HG03095 (cell line): ENCODE data around the gene METTL15.
"Not testable (repeated sequence)": the region's sequence is repeated elsewhere in the genome, so short reads cannot be mapped to it uniquely, and the experiment has no call there.

Experiments
- ATAC-seq: cut with Tn5 transposase; IDR thresholded peaks from one replicate; pipeline ENCODE4 v1.9.1; 2021; ENCODE audit warnings: moderate library complexity; ENCODE audit not compliant: unreplicated experiment

Gene METTL15, protein sequence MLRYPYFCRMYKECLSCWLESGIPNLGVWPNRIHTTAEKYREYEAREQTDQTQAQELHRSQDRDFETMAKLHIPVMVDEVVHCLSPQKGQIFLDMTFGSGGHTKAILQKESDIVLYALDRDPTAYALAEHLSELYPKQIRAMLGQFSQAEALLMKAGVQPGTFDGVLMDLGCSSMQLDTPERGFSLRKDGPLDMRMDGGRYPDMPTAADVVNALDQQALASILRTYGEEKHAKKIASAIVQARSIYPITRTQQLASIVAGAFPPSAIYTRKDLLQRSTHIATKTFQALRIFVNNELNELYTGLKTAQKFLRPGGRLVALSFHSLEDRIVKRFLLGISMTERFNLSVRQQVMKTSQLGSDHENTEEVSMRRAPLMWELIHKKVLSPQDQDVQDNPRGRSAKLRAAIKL

DNA sequence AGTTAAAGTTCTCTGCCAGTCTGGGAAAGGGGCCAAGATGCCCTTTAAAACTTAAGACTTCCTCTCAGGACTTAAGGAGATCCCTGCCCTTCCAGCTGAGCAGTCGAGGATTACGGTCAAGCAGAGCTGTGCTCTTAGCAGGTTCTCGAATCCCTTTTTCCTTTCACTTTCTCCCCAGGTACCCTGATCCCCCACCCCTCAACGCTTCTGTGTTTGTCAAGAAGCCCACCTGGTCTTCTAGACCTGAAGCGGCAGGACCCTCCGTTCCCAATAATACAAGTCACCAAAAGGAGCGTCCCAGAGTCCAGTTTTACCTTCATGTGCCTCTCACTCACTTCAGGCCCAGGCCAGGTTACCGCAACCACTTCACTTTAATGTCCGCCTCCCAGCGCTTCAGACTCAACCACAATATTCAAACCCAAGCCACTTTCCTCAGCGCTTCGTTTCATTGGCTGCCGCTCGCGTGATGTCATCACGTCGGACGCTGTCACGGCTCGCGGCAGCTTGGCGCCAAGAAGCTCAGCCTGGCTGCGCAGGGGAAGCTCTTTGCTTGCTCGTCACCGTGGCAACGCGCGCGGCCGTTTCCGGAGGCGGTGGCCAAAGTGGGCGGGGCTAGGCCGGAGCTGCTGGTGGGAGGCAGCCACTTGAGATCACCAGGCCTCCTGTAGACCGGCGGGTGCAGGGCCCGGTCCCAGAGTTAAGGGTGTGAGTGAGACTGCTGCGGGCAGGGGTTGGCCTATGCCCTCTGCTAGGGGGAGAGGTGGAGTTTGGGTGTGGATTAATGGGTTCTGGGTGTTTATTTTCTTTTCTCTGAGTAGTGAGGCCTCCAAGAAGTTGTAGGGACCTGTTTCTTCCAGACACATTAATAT is at the start of gene METTL15, which contains the start of gene KIF18A:
Gene METTL15 (plus strand): TSS at position 639 of the 869 bp plus-strand sequence. CDS start 4,947 bp downstream, outside the sequence.
Gene KIF18A (minus strand): TSS at position 407 of the 869 bp plus-strand sequence. CDS start 10,209 bp downstream, outside the sequence.
- ATAC-seq, result peak; percentile 92

DNA sequence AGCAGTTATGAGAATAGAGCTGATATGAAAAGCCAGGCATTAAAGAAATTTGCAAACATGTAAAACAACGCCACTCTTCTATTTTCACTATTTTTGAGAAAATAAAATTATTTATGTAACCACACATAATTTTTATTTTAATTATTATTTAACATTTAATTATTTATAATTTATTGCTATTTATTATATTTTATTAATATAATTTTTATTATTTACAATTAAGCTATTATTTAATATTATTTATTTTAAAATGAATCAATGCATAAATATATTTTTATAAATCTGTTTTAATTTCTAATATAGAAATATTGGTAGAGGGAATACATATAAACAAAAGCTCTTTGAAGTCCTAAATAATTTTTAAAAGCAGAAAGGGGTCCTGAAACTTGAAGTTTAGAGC is 36.9 kb upstream of the METTL15 start:
- no peak for ATAC-seq

DNA sequence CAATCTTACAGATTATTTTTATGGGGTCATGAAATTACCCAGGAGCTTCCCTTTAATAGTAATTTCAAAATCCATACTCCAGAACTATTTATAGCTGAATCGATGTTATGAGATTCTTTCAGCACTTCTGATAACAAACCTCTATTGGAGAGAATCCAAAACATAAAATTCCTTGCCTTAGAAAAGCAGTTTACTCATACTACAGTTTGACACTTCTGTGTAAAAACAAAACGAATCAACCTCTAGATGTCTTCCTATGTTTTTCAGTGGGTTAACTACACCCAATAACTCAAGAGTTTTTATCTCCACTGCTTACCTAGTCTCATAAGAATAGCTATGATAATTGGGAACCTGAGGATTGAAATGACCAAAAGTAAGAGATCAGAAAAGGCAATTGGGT is 35.9 kb upstream of the METTL15 start:
- no peak for ATAC-seq

DNA sequence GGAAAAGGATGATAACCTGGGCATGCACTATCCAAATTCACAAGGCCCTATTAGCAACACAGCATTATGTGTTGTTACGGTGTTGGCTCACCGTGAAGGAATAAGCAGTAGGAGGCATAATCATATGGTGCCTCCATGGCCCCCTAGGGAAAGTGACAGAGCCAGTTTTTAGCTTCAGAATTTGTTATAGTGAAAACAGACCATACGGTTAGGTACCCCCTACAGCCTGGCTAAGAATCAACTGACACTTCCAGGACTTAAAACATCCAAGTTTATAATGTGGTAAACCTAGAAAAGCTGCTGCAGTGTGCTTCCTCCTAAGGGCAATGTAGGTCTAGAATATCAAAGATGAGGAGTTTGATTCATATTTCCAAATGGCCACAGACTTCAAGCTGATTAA is 30.7 kb upstream of the METTL15 start:
- no peak for ATAC-seq

DNA sequence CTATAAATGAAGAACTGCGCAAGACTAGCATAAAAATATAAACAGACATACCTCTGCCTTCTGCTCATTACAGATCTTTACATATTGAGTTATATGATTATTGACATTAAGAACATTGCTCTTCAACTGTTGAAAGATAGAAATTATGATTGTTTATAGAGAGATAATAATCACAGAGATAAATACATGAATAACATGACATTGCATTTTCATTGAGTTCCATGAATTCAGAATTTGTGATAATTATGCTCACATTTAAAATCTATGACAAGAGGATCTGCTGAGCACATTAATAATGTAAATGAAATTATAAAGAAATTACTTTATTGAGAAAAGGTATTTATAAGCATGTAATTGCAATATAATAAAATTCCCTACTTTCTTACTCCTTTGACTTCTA is 25.1 kb upstream of the METTL15 start:
- ATAC-seq, result no peak

DNA sequence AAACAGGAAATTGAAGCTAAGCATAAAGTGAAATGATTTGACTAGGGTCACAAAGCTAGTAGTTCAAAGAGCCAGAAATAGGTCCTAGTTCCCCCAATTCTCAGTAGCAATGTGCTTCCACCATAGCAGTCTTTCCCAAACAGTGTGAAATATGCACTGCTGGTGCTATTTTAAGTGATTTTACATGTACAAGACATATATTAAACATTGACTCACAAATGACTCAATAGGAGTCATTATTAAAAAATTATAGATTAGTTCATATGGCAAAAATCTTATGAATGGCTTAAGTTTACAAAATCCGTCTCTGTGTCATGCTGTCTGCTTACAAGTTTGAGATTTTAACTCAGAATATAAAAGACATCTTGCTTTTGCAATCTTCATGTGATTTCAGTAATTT is 21.6 kb upstream of the METTL15 start:
- ATAC-seq, result no peak

DNA sequence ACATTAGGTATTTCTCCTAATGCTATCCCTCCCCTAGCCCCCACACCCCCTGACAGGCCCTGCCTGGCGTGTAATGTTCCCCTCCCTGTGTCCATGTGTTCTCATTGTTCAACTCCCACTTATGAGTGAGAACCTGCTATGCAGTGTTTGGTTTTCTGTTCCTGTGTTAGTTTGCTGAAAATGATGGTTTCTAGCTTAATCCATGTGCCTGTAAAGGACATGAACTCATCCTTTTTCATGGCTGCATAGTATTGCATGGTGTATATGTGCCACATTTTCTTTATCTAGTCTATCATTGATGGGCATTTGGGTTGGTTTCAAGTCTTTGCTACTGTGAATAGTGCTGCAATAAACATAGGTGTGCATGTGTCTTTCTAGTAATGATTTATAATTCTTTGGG is 21.0 kb upstream of the METTL15 start:
- not testable (repeated sequence) for ATAC-seq

DNA sequence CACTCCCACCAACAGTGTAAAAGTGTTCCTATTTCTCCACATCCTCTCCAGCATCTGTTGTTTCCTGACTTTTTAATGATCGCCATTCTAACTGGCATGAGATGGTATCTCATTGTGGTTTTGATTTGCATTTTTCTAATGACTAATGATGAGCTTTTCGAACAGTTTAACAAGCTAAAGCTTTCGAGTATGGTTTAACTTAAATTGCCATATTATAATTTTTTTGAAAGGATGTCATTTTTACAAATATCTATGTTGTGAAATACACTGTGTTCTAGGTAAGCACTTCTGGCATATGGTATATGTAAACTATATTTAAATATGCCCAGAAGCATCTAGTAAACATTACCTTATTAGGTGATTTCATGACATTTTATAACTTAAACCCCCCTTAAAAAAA is 20.5 kb upstream of the METTL15 start:
- not testable (repeated sequence) for ATAC-seq

DNA sequence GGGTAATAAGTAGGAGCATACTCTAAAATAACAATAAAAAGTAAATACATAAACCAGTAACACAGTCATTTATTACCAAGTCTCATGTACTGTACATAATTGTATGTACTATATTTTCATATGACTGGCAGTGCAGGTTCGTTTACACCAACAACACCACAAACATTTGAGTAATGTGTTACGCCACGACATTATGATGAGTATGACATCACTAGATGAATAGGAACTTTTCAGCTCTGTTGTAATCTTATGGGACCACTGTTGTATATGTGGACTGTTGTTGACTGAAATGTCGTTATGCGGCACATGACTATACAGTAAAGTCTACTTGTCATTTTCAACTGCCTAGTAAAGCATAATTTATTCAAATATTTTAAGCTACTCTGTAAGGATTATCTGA is 18.8 kb upstream of the METTL15 start:
- no peak for ATAC-seq

DNA sequence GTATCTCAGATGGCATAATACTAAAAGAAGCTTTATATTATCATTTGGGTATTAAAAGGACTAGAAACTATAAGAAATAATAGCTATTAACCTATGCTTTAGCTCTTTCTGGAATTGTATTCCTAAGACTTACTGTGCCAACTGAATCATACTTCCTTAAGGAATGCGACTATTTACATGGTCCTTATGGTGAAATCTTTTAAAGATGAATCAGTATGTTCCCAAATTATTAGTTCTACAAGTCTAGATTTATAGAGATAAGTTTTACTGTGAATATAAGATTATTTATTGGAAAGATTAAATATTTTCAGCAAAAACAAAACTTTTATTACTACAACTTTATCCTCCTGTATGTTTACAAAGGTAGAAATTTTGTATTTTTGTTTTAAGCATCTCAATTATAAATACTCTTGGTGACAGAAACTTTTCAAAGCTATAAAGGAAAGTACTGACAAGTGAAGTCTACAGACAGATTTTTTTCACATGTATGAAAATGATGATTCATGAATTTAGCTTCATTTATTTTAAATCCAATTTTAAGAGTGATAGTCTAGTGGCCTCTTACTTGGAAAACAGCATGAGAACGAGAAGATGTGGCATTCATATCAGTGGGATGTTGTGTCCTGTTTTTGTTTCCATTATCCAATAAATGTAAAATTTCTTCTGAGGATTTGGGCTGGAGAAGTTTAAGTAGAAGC is 18.0 kb upstream of the METTL15 start:
- no peak for ATAC-seq

DNA sequence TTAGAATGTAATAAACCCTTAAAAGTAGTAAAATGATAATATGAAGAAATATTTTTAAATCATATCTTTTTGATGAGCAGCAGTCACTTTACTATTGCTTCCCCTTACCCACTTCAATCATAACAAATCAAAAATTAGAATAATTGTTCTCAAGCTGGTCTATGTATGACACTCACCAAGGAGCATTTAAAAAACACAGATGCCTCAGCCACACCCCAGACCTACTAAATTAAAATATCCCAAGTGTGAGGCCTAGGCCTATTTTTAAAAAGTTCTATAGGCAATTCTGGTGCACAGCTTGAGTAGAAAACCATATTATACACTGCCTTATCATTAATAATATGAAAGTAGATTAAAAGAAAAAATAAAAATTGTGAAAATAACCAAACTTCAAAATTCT is 15.4 kb upstream of the METTL15 start:
- no peak for ATAC-seq

DNA sequence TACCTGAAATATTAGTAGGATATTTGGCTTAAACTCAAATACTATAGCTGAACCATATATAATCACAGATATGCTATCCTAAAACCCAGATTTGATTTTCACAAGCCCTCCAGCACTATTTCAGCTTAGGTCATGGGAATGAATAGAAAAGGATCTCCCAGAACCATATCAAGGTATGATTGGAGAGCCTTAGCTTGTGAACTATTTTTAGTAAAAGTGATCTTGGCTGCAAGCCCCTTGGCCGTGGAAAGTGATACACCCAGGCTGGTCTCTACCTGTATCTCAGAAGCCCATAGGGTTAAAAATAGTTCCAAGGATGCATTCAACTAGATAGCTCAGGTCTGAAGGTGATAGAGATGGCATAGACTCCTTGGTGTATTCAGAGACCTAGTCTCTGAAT is 9.9 kb upstream of the METTL15 start:
- no peak for ATAC-seq

DNA sequence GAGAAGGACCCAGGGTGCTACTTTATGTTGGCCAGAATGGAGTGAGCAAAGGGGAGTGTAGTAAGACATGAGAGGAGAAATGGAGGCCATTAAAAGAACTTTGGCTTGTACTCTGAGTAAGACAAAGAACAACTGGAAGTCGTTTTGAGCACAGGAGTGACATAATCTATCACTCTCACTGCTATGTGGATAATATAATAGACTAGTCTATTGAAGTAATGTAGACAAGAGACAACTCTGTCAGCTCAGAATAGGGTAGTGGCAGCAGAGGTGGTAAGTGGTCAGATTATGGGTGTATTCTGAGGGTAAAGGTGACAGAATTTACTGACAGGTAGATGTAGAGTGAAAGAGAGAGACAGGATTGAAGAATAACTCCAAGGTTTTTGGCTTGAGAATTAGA is 8.5 kb upstream of the METTL15 start:
- no peak for ATAC-seq

DNA sequence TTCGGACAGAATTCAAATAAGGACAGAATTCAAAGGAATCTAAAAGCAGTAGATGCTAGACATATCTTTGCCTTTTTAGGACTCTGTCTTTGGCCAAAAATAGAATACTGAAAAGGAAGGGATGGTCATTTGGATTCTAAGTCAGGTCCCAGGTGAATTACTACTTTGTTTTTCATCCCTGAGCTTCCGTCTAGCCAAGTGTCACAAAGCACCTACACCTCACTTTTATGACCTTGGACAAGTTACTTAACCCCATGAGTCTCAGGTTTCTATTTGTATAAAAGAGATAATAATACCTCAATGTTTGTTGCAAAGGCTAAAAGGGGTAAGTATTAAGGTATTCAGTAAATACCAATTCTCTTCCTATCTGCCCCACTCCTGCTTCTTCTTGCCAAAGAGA is 7.5 kb upstream of the METTL15 start:
- ATAC-seq, result no peak

DNA sequence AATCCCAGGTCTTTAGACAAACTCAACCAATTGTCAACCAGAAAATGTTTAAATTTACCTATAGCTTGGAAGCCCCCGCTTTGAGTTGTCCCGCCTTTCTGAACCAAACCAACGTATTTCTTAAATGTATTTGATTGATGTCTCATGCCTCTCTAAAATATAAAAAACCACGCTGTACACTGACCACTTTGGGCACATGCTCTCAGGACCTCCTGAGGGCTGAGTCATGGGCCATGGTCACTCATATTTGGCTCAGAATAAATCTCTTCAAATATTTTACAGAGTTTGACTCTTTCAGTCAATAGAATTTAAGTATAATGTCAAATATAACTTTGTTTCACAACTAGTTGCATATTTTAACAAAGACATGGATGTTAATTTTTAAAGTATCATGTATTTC is 5.9 kb upstream of the METTL15 start:
- not testable (repeated sequence) for ATAC-seq

DNA sequence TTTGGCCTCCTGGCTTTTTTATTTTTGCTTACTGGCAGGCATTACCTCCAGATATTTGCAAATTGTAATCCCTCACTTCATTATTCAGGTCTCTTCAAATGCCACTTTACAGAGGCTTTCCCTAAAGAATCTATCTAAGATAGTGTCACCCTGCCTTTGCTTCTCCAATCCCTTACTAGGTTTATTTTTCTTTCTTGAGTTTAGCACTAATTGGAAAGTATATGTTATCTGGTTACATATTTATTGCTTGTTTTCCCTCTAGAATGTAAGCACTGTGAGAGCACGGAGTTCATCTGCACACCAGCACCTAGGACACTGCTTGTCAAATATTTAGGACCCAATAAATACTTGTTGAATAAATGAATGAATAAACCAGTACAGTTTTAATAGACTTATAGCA is 3.8 kb upstream of the METTL15 start:
- no peak for ATAC-seq

DNA sequence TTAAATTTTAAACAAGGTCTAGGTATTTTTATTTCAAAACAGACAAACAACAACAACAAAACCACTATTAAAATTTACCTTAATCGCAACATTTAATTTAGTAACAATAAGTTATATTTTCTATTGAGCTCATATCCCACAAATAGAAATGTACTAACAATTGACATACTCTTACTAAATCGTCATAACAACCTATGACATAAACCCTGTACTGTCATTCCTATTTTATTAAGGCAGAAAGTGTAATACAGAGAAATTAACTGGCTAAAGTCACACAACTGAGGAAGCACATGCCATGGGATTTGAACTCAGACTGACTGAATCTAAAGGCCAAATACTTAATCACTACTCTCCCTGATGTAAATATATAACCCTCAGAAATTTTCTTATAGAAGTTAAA is 3.2 kb upstream of the METTL15 start:
- no peak for ATAC-seq

DNA sequence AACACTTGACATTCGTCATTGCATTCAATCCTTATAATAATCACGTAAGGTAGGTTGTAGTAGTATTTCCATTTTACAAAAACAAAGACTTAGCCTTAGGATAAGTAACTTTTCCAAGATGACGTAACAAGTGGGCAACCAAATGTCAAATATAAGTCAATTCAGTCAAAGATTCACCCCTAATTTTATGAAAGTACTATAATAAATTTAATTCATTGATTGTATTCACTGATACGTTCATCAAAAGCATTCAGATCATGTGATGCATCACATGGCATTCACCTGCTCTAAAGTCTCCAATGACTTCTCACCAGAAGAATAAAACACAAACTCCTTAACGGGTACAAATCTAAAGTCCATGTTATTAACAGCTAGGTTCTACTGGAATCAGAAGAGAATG is 2.3 kb upstream of the METTL15 start:
- no peak for ATAC-seq

DNA sequence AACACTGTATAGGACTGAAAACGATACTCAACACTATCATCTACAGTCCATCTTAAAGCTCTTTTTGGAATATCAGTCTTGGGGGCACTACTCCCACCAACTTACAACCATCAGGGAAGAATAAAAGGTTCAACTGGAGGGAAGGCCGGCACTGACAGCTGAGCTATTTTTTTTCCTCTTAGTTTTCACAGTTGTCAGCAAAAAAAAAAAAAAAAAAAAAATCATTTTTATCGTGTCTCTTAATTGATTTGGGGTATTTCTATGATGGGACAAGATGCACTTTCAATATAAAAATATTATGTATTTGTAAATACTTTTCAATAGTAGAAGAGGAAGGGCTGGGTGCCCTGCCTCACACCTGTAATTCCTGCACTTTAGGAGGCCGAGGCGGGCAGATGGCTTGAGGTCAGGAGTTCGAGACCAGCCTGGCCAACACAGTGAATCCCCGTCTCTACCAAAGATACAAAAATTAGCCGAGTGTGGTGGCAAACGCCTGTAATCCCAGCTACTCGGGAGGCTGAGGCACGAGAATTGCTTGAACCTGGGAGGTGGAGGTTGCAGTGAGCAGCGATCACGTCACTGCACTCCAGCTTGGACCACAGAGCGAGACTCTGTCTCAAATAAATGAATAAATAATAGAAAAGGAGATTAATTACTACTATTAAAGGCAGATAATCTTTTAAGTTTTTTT is 1.7 kb upstream of the METTL15 start:
- no peak for ATAC-seq

DNA sequence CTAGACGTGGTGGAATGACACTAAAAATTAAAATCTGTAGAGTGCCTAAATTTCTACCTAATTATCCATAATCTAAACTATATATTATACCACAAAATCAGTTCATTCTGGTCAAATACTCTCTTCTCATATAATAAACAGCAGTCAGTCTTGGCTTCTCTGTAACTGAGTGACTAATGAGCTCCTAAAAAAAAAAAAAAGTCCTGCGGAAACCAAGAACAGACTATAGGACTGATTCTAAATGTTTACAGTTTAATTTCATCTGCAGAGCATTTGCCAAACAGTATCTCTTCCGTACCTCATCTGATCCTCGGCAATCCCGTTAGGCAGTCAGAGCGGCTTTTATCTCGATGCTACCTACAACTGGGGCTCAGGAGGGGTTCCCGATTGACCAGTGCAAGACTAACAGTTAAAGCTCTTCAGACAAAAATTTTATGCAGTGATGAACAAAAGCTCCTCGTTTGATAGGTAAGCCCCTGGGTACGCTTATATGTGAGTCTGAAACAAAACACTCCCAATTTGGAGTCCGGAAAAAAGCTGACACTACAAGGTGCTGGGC is 918 bp upstream of the METTL15 start:
- ATAC-seq, result no peak
